Measurements from ENCODE around the gene ATRIP.

DNA sequence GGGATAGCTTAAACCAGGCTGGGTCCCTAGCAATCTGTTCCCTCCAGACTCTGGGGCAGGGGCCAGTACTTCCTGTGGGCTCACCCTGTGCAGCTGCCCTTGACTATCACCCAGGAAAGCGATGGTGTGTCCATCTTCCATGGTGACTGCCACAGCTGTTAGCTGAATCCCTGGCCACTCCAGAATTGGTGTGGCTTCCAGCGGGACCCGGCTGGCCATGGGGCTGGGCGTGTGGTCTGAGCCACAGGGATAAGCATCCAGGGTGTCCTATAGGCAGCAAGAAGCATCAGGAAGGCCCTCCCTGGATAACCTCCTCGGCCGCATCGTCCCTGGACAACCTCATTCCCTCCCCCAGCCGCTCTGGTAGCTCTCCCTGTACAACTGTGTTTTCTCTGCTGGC is 23.9 kb upstream of the ATRIP start:
- TF ChIP-seq POLR2AphosphoS5 (IDR thresholded peaks at IDR 0.05; ENCODE audit: borderline replicate concordance, low read depth, low read length), result no peak
- no peak for TF ChIP-seq EZH2 (IDR thresholded peaks at IDR 0.05)
